ENCODE data around the gene ABCA9. TPM values are rescaled to one million over a fixed set of nuclear protein-coding genes. Genes with fewer than 3 reads are reported as not detected.

Gene ABCA9
- total and polyA plus RNA-seq, 9 of the 15 experiments (the other 6 are each of a cell fraction or from before 2014, with no cell fraction given), result 0.04 TPM; not detected in 8

- TF ChIP-seq RCOR1 (IDR thresholded peaks at IDR 0.05; ENCODE audit: borderline replicate concordance in 1 of 2, low read depth in 2 of 2, low read length in 2 of 2), result peak in 1 of 2 experiments; percentile 78; a peak in 1 of 4 replicates
- TF ChIP-seq MYNN (IDR thresholded peaks at IDR 0.05), result no peak
- TF ChIP-seq MYNN (CRISPR knock-in tag; IDR thresholded peaks at IDR 0.05), result no peak
- TF ChIP-seq CBX5 (IDR thresholded peaks at IDR 0.05; ENCODE audit: borderline replicate concordance, low read depth), result no peak
- TF ChIP-seq ZFPM2 (CRISPR knock-in tag; IDR thresholded peaks at IDR 0.05), result no peak
- 0 out of 2 replicates have a peak, but pooled peaks have one; percentile 11 for TF ChIP-seq CXXC5 (CRISPR knock-in tag; IDR thresholded peaks at IDR 0.05)
- no peak for TF ChIP-seq MEF2D (tag; conservative IDR thresholded peaks at IDR 0.05; ENCODE audit: low read depth)
- TF ChIP-seq HMBOX1 (IDR thresholded peaks at IDR 0.05), result no peak
- TF ChIP-seq ZBTB11 (CRISPR knock-in tag; IDR thresholded peaks at IDR 0.05), result no peak
- TF ChIP-seq RBM25 (IDR thresholded peaks at IDR 0.05; ENCODE audit: low read depth, low read length, severe bottlenecking), result no peak
- TF ChIP-seq MAFG (tag; conservative IDR thresholded peaks at IDR 0.05), result no peak
- peak; percentile 82 for TF ChIP-seq EHMT2 (IDR thresholded peaks at IDR 0.05)
- TF ChIP-seq ZNF398 (CRISPR knock-in tag; IDR thresholded peaks at IDR 0.05), result no peak
- 0 out of 2 replicates have a peak, but pooled peaks have one; percentile 18 for TF ChIP-seq SMARCE1 (IDR thresholded peaks at IDR 0.05)
- peak; percentile 62; the same call in 1 of the 2 replicates for TF ChIP-seq TEAD4 (IDR thresholded peaks at IDR 0.05; ENCODE audit: low read length)
- TF ChIP-seq TEAD4 (CRISPR knock-in tag; IDR thresholded peaks at IDR 0.05; ENCODE audit: borderline replicate concordance), result no peak
- TF ChIP-seq MTA2 (IDR thresholded peaks at IDR 0.05; ENCODE audit: low read depth), result 0 out of 2 replicates have a peak, but pooled peaks have one; percentile 12
- no peak for TF ChIP-seq PYGO2 (tag; IDR thresholded peaks at IDR 0.05)
- no peak for TF ChIP-seq DLX4 (CRISPR knock-in tag; IDR thresholded peaks at IDR 0.05)
- no peak for TF ChIP-seq ZNF121 (CRISPR knock-in tag; conservative IDR thresholded peaks at IDR 0.05)
- no peak for TF ChIP-seq SREBF2 (CRISPR knock-in tag; IDR thresholded peaks at IDR 0.05)
- TF ChIP-seq HNRNPH1 (optimal IDR thresholded peaks at IDR 0.05; ENCODE audit: low read depth, low read length), result no peak
- no peak for TF ChIP-seq SNIP1 (IDR thresholded peaks at IDR 0.05; ENCODE audit: low read depth)
- TF ChIP-seq FOSL1 (tag; conservative IDR thresholded peaks at IDR 0.05), result peak; percentile 43; the same call in 1 of the 2 replicates
Observed at GRCh38 chr17:69088643-69089200, 28.0 kb upstream of the ABCA9 start (continued).
